IMR-90 (cell line): ENCODE results near the gene ABCA12. TPM values are rescaled to one million over a fixed set of nuclear protein-coding genes. Genes with fewer than 3 reads are reported as not detected.

Source experiments
- ATAC-seq: fragments of 200-7000 bp; cut with Tn5 transposase; 2 replicates; pipeline ENCODE4 v1.9.1; 2020; ENCODE audit warnings: low read depth, mild to moderate bottlenecking, moderate library complexity
- BruUV-seq: library from RNA; stranded (reverse); fragments of 400-500 nt; replicated peaks from 2 replicates; lab custom pipeline; 2021; lab: Mats Ljungman, UMichigan
- CTCF ChIA-PET: fragments of 300-600 bp; formaldehyde crosslinking; extraction: SDS; loops from one replicate; lab custom pipeline; 2021; ENCODE audit warnings: antibody characterized with exemption; lab: Yijun Ruan, JAX
- POLR2A ChIA-PET: fragments of 300-600 bp; sonication (Branson Sonifier 250); formaldehyde crosslinking; loops from one replicate; lab custom pipeline; 2022; ENCODE audit warnings: antibody characterized with exemption; ENCODE audit not compliant: unreplicated experiment; lab: Charles Lee
- DNase-seq: peaks from one replicate; pipeline ENCODE4 v3.0.0; 2013
- H2AFZ ChIP-seq: replicated peaks from 2 replicates; pipeline ENCODE3; 2013; ENCODE audit warnings: low read length, mild to moderate bottlenecking; ENCODE audit not compliant: poor library complexity
- H2AK5ac ChIP-seq: 2 replicates; pipeline ENCODE4 v1.6.1; 2013; ENCODE audit warnings: low read depth, low read length, inconsistent platforms
- H2AK9ac ChIP-seq: replicated peaks from 2 replicates; pipeline ENCODE3; 2013; ENCODE audit warnings: mild to moderate bottlenecking, low read depth, low read length, moderate library complexity; ENCODE audit not compliant: poor library complexity
- H2BK120ac ChIP-seq: 2 replicates; pipeline ENCODE4 v1.6.1; 2013; ENCODE audit warnings: low read depth, low read length, inconsistent platforms
- H2BK15ac ChIP-seq: 3 replicates; pipeline ENCODE4 v1.6.1; 2013; ENCODE audit warnings: low read depth, low read length, inconsistent platforms
- H2BK20ac ChIP-seq: 2 replicates; pipeline ENCODE4 v1.6.1; 2013; ENCODE audit warnings: low read depth, mild to moderate bottlenecking, inconsistent platforms, low read length, moderate library complexity
- H2BK5ac ChIP-seq: 2 replicates; pipeline ENCODE4 v1.6.1; 2013; ENCODE audit warnings: mild to moderate bottlenecking, low read depth, low read length, inconsistent platforms; ENCODE audit not compliant: poor library complexity, severe bottlenecking
- H3K14ac ChIP-seq: replicated peaks from 2 replicates; pipeline ENCODE4 v1.6.1; 2013; ENCODE audit warnings: low read depth, low read length, inconsistent platforms
- H3K18ac ChIP-seq: 2 replicates; pipeline ENCODE4 v1.6.1; 2013; ENCODE audit warnings: low read depth, low read length, control low read depth
- H3K23ac ChIP-seq: 2 replicates; pipeline ENCODE4 v1.6.1; 2013; ENCODE audit warnings: low read depth, low read length, inconsistent platforms
- H3K27ac ChIP-seq: 2 replicates; pipeline ENCODE4 v1.5.1; 2013; ENCODE audit warnings: mild to moderate bottlenecking, control low read depth, low read length; ENCODE audit not compliant: insufficient read depth
- H3K27me3 ChIP-seq: 2 replicates; pipeline ENCODE4 v1.6.1; 2013; ENCODE audit warnings: low read length; ENCODE audit not compliant: control insufficient read depth, insufficient read depth
- H3K36me3 ChIP-seq: 2 replicates; pipeline ENCODE4 v1.6.1; 2013; ENCODE audit warnings: low read length, mixed read lengths; ENCODE audit not compliant: control insufficient read depth, insufficient read depth
- H3K4ac ChIP-seq: 2 replicates; pipeline ENCODE4 v1.6.1; 2013; ENCODE audit warnings: low read depth, low read length, inconsistent platforms
- H3K4me1 ChIP-seq: 2 replicates; pipeline ENCODE4 v1.6.1; 2013; ENCODE audit warnings: low read length, mixed read lengths; ENCODE audit not compliant: control insufficient read depth, insufficient read depth
- H3K4me2 ChIP-seq: 2 replicates; pipeline ENCODE4 v1.6.1; 2013; ENCODE audit warnings: low read depth, mild to moderate bottlenecking, control low read depth, low read length, moderate library complexity
- H3K4me3 ChIP-seq: 2 replicates; pipeline ENCODE4 v1.5.1; 2013; ENCODE audit warnings: low read depth, mild to moderate bottlenecking, control low read depth, low read length, moderate library complexity; ENCODE audit not compliant: insufficient read depth
- H3K56ac ChIP-seq: 2 replicates; pipeline ENCODE4 v1.6.1; 2013; ENCODE audit warnings: low read length, inconsistent platforms; ENCODE audit not compliant: insufficient read depth; ENCODE audit errors: extremely low read depth
- H3K79me1 ChIP-seq, 2 experiments: 2 replicates each; pipeline ENCODE4 v1.6.1; 2013; ENCODE audit warnings: low read length in 2 of 2, inconsistent platforms in 1 of 2, low read depth in 1 of 2
- H3K9ac ChIP-seq: 2 replicates; pipeline ENCODE4 v1.6.1; 2013; ENCODE audit warnings: low read depth, low read length, control low read depth
- H3K9me1 ChIP-seq: 2 replicates; pipeline ENCODE4 v1.6.1; 2013; ENCODE audit warnings: low read length, inconsistent platforms; ENCODE audit not compliant: insufficient read depth
- H3K9me3 ChIP-seq: 2 replicates; pipeline ENCODE4 v1.6.1; 2013; ENCODE audit warnings: low read length; ENCODE audit not compliant: control insufficient read depth, insufficient read depth
- H4K20me1 ChIP-seq: 2 replicates; pipeline ENCODE4 v1.6.1; 2013; ENCODE audit warnings: low read length, inconsistent platforms; ENCODE audit not compliant: insufficient read depth
- H4K5ac ChIP-seq: 2 replicates; pipeline ENCODE4 v1.6.1; 2013; ENCODE audit warnings: mild to moderate bottlenecking, low read depth, low read length, control low read depth
- H4K8ac ChIP-seq, 2 experiments: 2 replicates each; pipeline ENCODE4 v1.6.1; 2013; ENCODE audit warnings: low read depth in 2 of 2, low read length in 2 of 2, control low read depth in 1 of 2, inconsistent platforms in 1 of 2
- H4K91ac ChIP-seq: 2 replicates; pipeline ENCODE4 v1.6.1; 2013; ENCODE audit warnings: low read depth, low read length, inconsistent platforms; ENCODE audit not compliant: insufficient read depth
- BHLHE40 ChIP-seq: fragments of 150-350 bp; IDR thresholded peaks from 2 replicates; pipeline ENCODE4 v1.6.1; 2016; ENCODE audit warnings: mild to moderate bottlenecking, low read depth, low read length
- CEBPB ChIP-seq: IDR thresholded peaks from 2 replicates; pipeline ENCODE4 v1.6.1; 2012; ENCODE audit warnings: low read depth, low read length, improper control_type of control experiment
- CHD1 ChIP-seq: IDR thresholded peaks from 2 replicates; pipeline ENCODE4 v1.6.1; 2012; ENCODE audit warnings: low read depth, low read length, improper control_type of control experiment
- MXI1 ChIP-seq: IDR thresholded peaks from 2 replicates; pipeline ENCODE4 v1.6.1; 2012; ENCODE audit warnings: low read depth, mild to moderate bottlenecking, low read length, moderate library complexity, borderline replicate concordance
- NFE2L2 ChIP-seq: fragments of 150-350 bp; IDR thresholded peaks from 2 replicates; pipeline ENCODE4 v1.6.1; 2016; ENCODE audit warnings: low read depth, mild to moderate bottlenecking, low read length
- POLR2A ChIP-seq: IDR thresholded peaks from 2 replicates; pipeline ENCODE4 v1.6.1; 2012; ENCODE audit warnings: mild to moderate bottlenecking, low read depth, low read length
- RAD21 ChIP-seq: IDR thresholded peaks from 2 replicates; pipeline ENCODE4 v1.6.1; 2012; ENCODE audit warnings: low read length, improper control_type of control experiment
- RCOR1 ChIP-seq: IDR thresholded peaks from 2 replicates; pipeline ENCODE4 v1.6.1; 2012; ENCODE audit warnings: mild to moderate bottlenecking, low read length, improper control_type of control experiment; ENCODE audit not compliant: insufficient replicate concordance
- SMC3 ChIP-seq: fragments of 150-350 bp; IDR thresholded peaks from 2 replicates; pipeline ENCODE4 v1.6.1; 2016; ENCODE audit warnings: low read depth, mild to moderate bottlenecking, antibody characterized with exemption, low read length, moderate library complexity
- WGBS, 2 experiments: methylation state at CpG; one replicate each; pipeline versions ENCODE4 v1.1.5 to v1.1.7; 2013; ENCODE audit warnings: missing lambda C conversion rate in 2 of 2; ENCODE audit not compliant: insufficient read length in 1 of 2; ENCODE audit errors: extremely low coverage in 2 of 2; 5-methylcytosine and 5-hydroxymethylcytosine counted together
- dilution Hi-C: fragments of 300-500 bp; cut with HindIII; formaldehyde crosslinking; loops from one replicate; pipeline ENCODE4 v1.14.3; 2018; ENCODE audit warnings: low sequenced_read_pairs; ENCODE audit not compliant: unreplicated experiment
- in situ Hi-C: fragments of 300-500 bp; cut with MboI; formaldehyde crosslinking; loops from 3 replicates; pipeline ENCODE4 v1.14.3; 2019; ENCODE audit warnings: low sequenced_read_pairs, inconsistent platforms, mixed read lengths
- intact Hi-C: fragments of 100-400 bp; cut with micrococcal nuclease; formaldehyde crosslinking; loops from 2 replicates; pipeline ENCODE4 v1.10.0; 2022
- polyA plus RNA-seq, 3 experiments: library from polyadenylated mRNA; depleted of rRNA; stranded (reverse); fragments of >200 nt; gene quantifications; 2 replicates each; pipeline ENCODE4 v1.2.3, GENCODE V29; 2012; ENCODE audit warnings: low replicate concordance in 1 of 3
- total RNA-seq: library from RNA; depleted of rRNA; stranded (reverse); fragments of >200 nt; gene quantifications from 2 replicates; pipeline ENCODE4 v1.2.3, GENCODE V29; 2012
- TF ChIP-seq, protein P1 (sequence below): fragments of 150-350 bp; IDR thresholded peaks from 2 replicates; pipeline ENCODE4 v1.6.1; 2017; ENCODE audit warnings: mild to moderate bottlenecking, antibody characterized with exemption, low read length, low read depth

The ABCA12 gene
- total and polyA plus RNA-seq, 2 of the 4 experiments (the other 2 are of a cell fraction) = under 0.01 TPM; not detected in 1

DNA sequence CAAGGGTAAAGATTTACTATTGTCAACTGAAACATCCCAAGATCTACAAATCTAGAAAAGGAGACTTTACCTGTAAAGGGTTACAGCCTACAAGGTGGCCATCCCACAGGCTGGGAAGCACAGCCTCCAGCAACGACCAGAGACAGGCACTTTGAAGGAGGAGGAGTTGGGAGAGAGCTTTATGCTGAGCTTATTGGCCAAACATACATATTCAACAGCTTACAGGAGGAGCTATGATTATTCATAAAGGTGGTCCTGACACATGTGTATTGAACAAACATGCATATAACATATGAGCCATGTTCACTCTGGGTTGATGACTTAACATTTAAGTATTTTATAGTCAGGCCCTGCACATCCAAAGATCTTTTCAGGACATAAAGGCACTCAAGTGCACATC is 11.1 kb upstream of the ABCA12 start:
- Histone ChIP-seq H2AK9ac (no peak overlapping the region), H3K56ac (no peak overlapping the region), H4K5ac (no peak overlapping the region), H2BK15ac (no peak overlapping the region), H3K9me1 (no peaks in the 10 kb centered on the region), H3K36me3 (no peaks in the 10 kb centered on the region), H2AK5ac (no peak overlapping the region), H2BK120ac (no peak overlapping the region), H4K8ac (no peak overlapping the region), H3K9me3 (no peaks in the 10 kb centered on the region), H3K79me1 (no peaks in the 10 kb centered on the region), H3K4me1 (no peaks in the 10 kb centered on the region), H3K4me2 (no peak overlapping the region), H2AFZ (no peak overlapping the region), H4K20me1 (no peaks in the 10 kb centered on the region), H3K18ac (no peak overlapping the region), H2BK20ac (no peak overlapping the region), H4K91ac (no peak overlapping the region), H3K23ac (no peak overlapping the region), H2BK5ac (no peak overlapping the region), H3K27ac (no peak overlapping the region), H3K4me3 (no peak overlapping the region), H3K4ac (no peak overlapping the region), H3K27me3 (no peaks in the 10 kb centered on the region), H3K9ac (no peak overlapping the region), H3K14ac (no peak overlapping the region)
- CTCF ChIA-PET = no interaction called here
- intact Hi-C loops (no loop called here), in situ Hi-C loops (no loop called here), dilution Hi-C loops (no loop called here)
- no peak for ATAC-seq
- no CpG with 5 or more reads among the region's 1 CpG for WGBS, 2 experiments
- TF ChIP-seq CEBPB (no peak), RAD21 (no peak), BHLHE40 (no peak), MXI1 (no peak), SMC3 (no peak), CHD1 (no peak), RCOR1 (no peak), POLR2A (no peak), NFE2L2 (no peak)
- TF ChIP-seq, protein P1, sequence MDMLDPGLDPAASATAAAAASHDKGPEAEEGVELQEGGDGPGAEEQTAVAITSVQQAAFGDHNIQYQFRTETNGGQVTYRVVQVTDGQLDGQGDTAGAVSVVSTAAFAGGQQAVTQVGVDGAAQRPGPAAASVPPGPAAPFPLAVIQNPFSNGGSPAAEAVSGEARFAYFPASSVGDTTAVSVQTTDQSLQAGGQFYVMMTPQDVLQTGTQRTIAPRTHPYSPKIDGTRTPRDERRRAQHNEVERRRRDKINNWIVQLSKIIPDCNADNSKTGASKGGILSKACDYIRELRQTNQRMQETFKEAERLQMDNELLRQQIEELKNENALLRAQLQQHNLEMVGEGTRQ = no peak
- POLR2A ChIA-PET = no interaction called here
- no TSS peak for BruUV-seq
- DNase-seq = no peak
